ENCODE measurements around the gene TBC1D3C. TPM values are rescaled to one million over a fixed set of nuclear protein-coding genes. Genes with fewer than 3 reads are reported as not detected.
"Not testable (repeated sequence)": the region's sequence is repeated elsewhere in the genome, so short reads cannot be mapped to it uniquely, and the experiment has no call there.

The TBC1D3C gene
- not detected for total RNA-seq

GRCh38 chr17:38068534-38068933 is at the start of gene TBC1D3C:
Gene TBC1D3C (minus strand): TSS chr17:38068634. CDS start chr17:38067066, 1,568 bp downstream.
- H3K36me3 Mint-ChIP-seq (ENCODE audit: low read depth); H3K27me3 Mint-ChIP-seq; DNase-seq; H3K4me1 Mint-ChIP-seq; H3K9me3 Mint-ChIP-seq; POLR2A ChIA-PET; H3K27ac Mint-ChIP-seq; H3K4me3 Mint-ChIP-seq; CTCF ChIA-PET: not testable (repeated sequence)

GRCh38 chr17:38099262-38099661 is 30.8 kb upstream of the TBC1D3C start:
- H3K27ac Mint-ChIP-seq; H3K4me1 Mint-ChIP-seq; DNase-seq; H3K36me3 Mint-ChIP-seq (ENCODE audit: low read depth); CTCF ChIA-PET; POLR2A ChIA-PET; H3K27me3 Mint-ChIP-seq; H3K4me3 Mint-ChIP-seq; H3K9me3 Mint-ChIP-seq: not testable (repeated sequence)

- CTCF ChIA-PET; H3K27ac Mint-ChIP-seq; H3K36me3 Mint-ChIP-seq (ENCODE audit: low read depth); POLR2A ChIA-PET; H3K9me3 Mint-ChIP-seq; H3K27me3 Mint-ChIP-seq; DNase-seq; H3K4me3 Mint-ChIP-seq; H3K4me1 Mint-ChIP-seq: not testable (repeated sequence)
Observed at GRCh38 chr17:38094059-38094694, 25.7 kb upstream of the TBC1D3C start.

- H3K27me3 Mint-ChIP-seq; H3K27ac Mint-ChIP-seq; DNase-seq; POLR2A ChIA-PET; H3K4me3 Mint-ChIP-seq; CTCF ChIA-PET; H3K36me3 Mint-ChIP-seq (ENCODE audit: low read depth); H3K9me3 Mint-ChIP-seq; H3K4me1 Mint-ChIP-seq: not testable (repeated sequence)
Observed at GRCh38 chr17:38088120-38088519, 19.7 kb upstream of the TBC1D3C start.

GRCh38 chr17:38087344-38087743 is 18.9 kb upstream of the TBC1D3C start:
- CTCF ChIA-PET, H3K27ac Mint-ChIP-seq: not testable (repeated sequence)

More at GRCh38 chr17:38087344-38087743, 18.9 kb upstream of the TBC1D3C start:
- H3K36me3 Mint-ChIP-seq (ENCODE audit: low read depth); H3K4me3 Mint-ChIP-seq; POLR2A ChIA-PET; H3K4me1 Mint-ChIP-seq; H3K9me3 Mint-ChIP-seq; DNase-seq; H3K27me3 Mint-ChIP-seq: not testable (repeated sequence)

Other genes starting within 250 kb of the TBC1D3C start
- not detected for gene TBC1D3K, start 144.2 kb downstream of the TBC1D3C start, total RNA-seq
- 1 to 10 TPM in 1 of 2 experiments, not detected in 1; 1.5 TPM for gene TBC1D3L, start 79.6 kb downstream of the TBC1D3C start, total RNA-seq
- gene TBC1D3D, start 64.7 kb downstream of the TBC1D3C start, total RNA-seq = 1 to 10 TPM; 8.4 to 8.8 TPM
- under 1 TPM in 1 of 2 experiments, not detected in 1; 0.10 TPM for gene TBC1D3E, start 59.3 kb upstream of the TBC1D3C start, total RNA-seq
- gene TBC1D3, start 123.9 kb upstream of the TBC1D3C start, total RNA-seq = not detected
- 10 to 100 TPM; 28.4 to 30.6 TPM for gene MRPL45, start 228.5 kb upstream of the TBC1D3C start, total RNA-seq

Measured in activated CD4-positive, alpha-beta T cell treated with anti-CD3 and anti-CD28 coated beads, Interleukin-2, amount 10 ng/mL, durations not matched to agents 7 days and 5 days (primary cell).